NCI-H748 treated with DMSO at 0.1 percent for 48 hours (cell line): ENCODE data around the gene STX11.
"Not testable (repeated sequence)": the region's sequence is repeated elsewhere in the genome, so short reads cannot be mapped to it uniquely, and the experiment has no call there.

Source experiments
- DNase-seq: peaks from one replicate; lab custom pipeline; 2025; lab: John Stamatoyannopoulos, UW

Gene STX11

GRCh38 chr6:144149894-144150709 is at the start of gene STX11:
Gene STX11 (plus strand): TSS chr6:144150517. CDS start chr6:144186628, 36,111 bp downstream.
- DNase-seq = peak; percentile 52

DNA sequence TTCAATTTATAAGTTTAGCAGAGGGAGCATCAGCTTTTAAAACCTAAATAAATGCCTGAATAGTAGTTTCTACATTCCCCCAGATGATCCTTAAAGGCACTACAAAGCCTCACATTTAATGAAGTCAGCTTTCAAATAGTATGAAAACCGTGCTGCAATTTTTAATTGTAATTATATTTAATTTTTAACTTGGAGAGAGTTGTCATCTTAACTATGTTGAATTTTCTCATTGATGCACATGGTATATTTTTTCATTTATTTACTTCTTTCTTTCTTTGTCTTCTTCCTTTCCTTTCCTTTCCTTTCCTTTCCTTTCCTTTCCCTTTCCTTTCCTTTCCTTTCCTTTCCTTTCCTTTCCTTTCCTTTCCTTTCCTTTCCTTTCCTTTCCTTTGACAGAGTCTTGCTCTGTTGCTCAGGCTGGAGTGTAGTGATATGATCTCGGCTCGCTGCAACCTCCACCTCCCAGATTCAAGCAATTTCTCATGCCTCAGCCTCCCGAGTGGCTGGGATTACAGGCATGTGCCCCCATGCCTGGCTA is 47.2 kb upstream of the STX11 start:
- no peak for DNase-seq

- DNase-seq = no peak
These were observed 45.8 kb upstream of the STX11 start for GRCh38 chr6:144104488-144104887.

DNA sequence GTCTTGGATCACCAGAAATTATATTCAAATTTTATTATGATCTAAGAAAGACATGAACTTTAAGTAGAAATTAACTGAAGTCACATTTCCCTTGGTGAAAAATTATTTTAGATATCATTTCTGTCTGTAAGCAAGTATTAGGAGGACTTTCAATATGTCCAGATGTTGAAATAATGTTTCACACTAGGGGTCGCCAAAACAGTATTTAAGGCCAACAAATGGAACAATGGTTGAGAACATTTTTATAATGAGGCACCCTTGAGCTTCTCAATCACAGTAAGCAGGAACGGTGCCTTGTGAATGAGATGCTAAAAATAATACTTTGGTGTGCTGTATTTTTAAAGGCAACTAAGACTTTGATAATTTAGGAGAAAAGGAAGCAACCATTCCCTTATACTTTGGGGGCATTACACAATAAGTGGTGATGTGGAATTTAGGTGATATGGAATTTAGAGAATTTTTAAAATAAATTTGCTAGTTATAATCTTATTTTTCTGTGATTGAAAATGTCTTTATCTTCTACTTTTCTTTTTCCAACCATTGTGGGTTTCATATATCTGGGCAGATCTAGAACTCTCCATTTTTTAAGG is 45.3 kb upstream of the STX11 start:
- peak; percentile 65 for DNase-seq

DNA sequence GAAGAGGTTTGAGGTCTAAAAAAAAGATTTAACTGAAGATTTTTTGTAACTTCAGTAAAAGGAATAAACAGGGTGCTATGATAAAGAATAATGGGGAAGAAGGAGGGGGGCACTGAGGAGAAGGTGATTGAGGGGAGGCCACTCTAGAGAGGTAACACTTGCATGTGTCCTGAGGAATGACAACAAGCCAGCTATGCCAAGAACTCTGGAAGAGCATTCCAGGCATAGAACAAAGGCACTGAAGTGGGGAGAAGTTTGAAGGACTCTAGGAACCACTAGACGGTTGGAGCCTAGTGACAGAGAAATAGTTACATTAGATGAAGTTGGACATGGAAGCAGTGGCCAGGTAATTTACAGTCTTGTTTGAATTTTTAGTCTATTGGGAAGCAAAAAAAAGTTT is 44.1 kb upstream of the STX11 start:
- DNase-seq = no peak

DNA sequence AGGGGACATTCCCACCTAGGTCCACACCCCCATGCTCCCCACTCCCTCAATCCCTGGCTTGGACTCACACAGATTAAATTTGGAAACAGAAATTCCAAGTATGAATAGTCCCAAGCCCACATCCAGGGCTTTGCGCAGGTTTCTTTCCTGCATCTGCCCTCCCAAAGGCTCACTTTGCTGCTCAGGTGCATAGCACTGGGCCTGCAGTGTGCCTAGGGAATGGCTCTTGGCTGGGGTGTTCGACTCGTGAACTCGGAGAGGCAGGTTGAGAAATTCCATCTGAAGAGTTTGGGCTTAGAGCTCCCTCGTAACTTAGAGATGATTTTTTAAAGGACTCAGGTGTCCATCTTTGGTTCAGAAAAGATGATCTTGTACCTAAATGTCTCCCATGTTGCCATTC is 40.1 kb upstream of the STX11 start:
- DNase-seq = no peak

GRCh38 chr6:144113366-144113765 is 37.0 kb upstream of the STX11 start:
- DNase-seq = no peak

- DNase-seq = no peak
These were observed 35.1 kb upstream of the STX11 start for GRCh38 chr6:144115219-144115618.

GRCh38 chr6:144119376-144119775 is 30.9 kb upstream of the STX11 start:
- DNase-seq = no peak

DNA sequence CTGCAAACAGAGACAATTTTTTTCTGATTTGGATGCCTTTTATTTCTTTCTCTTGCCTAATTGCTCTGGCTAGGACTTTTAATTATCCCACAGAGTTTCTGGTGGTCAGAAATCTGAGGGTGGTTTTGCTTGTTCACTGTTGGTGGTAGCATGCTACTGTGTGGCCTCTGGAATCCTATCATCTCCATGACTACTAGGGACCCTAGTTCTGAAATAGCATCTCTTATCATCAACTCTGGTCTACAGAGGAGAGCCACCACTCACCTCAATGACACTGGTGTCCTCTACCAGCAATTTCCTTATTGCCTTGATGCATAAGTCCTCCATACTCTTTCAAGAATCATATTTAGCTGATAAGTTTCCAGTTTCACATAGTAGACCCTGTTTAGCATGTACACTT is 27.5 kb upstream of the STX11 start:
- DNase-seq = no peak

- no peak for DNase-seq
These were observed 26.9 kb upstream of the STX11 start for GRCh38 chr6:144123421-144123820.

DNA sequence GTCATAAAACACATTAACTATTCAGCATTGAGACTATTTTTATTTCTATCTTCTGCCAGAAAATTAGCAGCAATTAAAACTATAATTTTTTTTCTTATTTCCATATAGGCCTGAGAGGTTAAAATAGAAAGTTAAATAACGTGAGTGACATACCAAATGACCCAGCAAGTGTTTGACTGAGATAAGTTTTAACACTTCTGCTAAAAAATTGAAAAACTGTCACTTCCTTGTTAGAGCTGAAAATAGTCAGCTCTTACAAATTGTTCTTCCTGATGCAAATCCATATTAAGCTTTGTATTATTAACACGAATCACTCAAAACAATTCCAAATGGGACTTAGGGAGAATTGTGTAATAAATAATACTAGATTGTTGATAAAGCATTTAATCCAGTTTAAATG is 26.5 kb upstream of the STX11 start:
- DNase-seq = no peak

GRCh38 chr6:144127097-144127496 is 23.2 kb upstream of the STX11 start:
- no peak for DNase-seq

DNA sequence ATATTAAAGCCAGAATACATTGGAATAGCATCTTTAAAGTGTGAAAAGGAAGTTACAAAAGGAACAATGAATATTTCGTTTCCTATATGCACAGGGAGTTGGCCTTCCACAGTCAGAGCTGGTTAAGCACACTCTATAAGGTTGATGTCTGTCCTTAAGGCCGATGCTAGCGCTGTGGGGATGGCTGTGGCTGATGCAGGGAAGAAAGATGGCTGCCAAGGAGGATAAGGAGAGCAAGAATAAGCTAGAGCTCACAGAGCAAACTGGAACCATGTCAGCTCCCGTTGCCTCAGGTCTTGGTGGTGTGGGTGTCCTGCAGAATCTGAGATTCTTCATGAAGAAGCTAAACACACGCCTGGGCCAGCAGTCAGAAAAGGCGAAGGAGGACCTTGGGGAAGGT is 20.8 kb upstream of the STX11 start:
- no peak for DNase-seq

DNA sequence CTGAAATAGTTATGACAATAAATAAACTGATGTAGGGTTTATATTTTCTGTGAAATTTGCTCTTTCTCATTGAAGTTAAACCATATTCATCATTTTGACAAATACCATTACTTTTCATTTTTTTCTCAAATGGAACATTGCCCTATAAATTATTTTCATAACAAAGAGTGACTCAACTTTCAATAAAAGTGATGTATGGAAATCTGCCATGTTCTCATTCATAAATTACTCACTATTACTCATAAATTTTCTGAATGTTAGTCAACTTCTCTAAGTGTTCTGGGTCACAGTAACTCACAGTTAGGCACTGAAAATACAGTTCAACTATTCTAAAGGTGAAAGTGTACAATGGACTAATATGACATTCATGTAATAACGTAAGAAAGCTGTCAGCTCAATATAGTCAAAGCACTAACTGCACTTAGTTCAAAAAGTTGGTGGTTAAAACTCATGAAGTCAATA is 19.0 kb upstream of the STX11 start:
- no peak for DNase-seq

DNA sequence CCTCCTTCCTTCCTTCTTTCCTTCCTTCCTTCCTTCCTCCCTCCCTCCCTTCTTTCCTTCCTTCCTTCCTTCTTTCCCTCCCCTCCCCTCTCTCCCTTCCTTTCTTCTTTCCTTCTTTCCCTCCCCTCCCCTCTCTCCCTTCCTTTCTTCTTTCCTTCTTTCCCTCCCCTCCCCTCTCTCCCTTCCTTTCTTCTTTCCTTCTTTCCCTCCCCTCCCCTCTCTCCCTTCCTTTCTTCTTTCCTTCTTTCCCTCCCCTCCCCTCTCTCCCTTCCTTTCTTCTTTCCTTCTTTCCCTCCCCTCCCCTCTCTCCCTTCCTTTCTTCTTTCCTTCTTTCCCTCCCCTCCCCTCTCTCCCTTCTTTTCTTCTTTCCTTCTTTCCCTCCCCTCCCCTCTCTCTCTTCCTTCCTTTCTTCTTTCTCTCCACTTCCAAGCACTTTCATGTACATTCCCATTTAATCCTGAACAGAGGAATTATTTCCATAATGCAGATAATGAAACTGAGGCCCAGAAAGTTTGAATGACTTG is 18.1 kb upstream of the STX11 start:
- DNase-seq = not testable (repeated sequence)

DNA sequence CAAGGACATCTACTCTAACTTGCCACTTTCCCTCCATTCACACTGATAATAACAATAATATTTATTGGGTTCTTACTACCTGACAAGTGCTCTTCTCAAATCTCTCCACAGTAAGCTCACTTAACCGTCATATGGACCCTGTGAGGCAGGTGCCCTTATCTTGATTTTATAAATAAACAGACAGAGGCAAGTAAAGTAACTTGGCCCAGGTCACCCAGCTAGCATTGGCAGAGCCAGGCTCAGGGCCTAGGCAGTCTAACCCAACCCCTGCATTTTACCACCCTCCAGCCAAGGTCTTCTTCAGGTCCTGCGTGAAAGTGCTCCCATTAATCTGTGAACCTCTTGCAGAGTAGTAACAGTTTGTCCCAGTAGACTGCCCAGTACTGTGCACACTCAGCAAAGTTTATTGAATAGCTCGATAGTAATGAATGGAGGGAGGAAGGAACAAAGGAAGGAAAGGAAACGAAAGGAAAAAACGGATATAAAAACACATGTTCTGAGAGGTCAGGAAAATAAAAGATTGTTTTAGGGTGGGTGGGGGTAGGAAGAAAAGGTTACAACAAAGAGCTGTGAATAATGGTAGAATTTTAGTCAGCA is 17.0 kb upstream of the STX11 start:
- DNase-seq = no peak

DNA sequence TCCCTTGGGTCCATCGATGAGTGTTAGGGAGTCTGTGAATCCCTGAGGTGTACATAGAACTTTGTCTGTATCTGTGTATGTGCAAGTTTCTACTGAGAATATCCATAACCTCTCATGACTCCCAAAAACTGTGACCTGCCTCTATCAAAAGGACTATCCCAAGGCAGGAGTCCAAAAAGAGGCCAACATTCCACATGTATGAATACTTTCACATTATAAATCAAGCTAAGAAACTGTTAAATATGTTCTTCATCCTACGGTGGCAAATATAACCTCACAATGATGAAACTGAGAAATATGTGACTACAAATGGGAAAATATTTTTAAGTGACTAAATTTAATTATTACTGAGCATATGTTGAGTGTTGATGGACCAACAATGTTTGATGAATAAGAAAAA is 16.1 kb upstream of the STX11 start:
- DNase-seq = no peak

GRCh38 chr6:144134737-144135136 is 15.6 kb upstream of the STX11 start:
- DNase-seq = no peak

- DNase-seq = no peak
These were observed 11.8 kb upstream of the STX11 start for GRCh38 chr6:144138542-144138941.

DNA sequence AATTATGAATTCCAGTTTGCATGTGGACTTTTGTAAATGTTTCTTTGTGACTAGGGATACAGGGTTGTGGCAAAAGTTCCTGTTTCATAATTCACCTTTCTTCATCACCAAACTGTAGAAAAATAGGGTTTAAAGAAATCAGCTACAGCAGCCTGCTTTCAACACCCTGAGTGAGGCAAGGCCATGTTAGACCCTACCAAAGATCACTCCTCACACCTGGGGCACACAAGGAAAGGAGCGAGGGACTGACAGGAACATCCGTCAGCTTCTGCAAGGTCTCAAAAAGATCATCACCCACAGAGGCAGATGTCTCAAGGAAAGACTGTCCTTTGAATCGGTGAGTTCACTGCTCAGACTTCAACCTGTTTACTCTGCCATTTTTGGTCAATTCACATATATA is 10.5 kb upstream of the STX11 start:
- no peak for DNase-seq

GRCh38 chr6:144140867-144141266 is 9.4 kb upstream of the STX11 start:
- no peak for DNase-seq

DNA sequence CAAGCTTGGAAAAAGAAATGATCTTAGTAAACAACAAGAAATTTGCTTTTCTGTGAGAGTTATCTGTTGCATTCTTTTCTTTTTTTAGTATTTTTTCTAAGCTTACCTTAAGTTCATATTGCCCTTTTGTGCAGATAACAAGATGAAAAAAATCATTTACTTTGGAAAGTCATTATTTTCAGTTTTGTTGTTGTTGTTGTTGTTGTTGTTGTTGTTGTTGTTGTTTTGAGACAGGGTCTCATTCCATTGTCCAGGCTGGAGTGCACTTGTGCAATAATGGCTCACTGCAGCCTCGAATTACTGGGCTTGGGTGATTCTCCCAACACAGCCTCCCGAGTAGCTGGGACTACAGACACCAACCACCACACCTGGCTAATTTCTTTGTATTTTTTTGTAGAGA is 8.8 kb upstream of the STX11 start:
- no peak for DNase-seq
